ELF-1 (cell line): ENCODE measurements around the gene MCTP1.

Source experiments
- DNase-seq: peaks from one replicate; pipeline ENCODE4 v3.0.0-alpha.2; 2016; ENCODE audit warnings: low read depth, low spot score

The MCTP1 gene

GRCh38 chr5:95124101-95124500 lies 160.8 kb downstream of the MCTP1 start:
- DNase-seq, result no peak

GRCh38 chr5:95114902-95115301 lies 170.0 kb downstream of the MCTP1 start:
- no peak for DNase-seq

DNA sequence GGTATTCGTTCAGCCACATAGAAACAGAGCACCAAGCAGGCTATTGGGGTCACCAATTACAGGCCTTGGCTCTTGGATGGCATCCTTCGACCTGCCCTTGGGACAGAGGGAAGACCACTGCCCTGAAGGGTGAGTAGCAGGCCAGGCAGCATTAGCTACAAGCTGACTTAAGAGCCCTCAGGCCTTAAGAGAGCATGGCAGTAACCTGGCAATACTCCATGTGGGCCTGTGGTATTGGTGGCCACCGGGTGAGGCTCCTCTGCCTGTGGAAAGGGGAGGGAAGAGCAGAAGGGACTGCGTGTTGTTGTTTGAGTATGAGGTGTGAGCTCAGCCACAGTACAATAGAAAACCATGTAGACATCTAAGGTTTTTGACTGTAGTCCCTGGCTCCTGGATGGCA lies 170.6 kb downstream of the MCTP1 start:
- DNase-seq, result no peak

GRCh38 chr5:95113489-95113888 lies 171.4 kb downstream of the MCTP1 start:
- DNase-seq, result peak; percentile 63

GRCh38 chr5:95111141-95111540 lies 173.8 kb downstream of the MCTP1 start:
- DNase-seq, result no peak

DNA sequence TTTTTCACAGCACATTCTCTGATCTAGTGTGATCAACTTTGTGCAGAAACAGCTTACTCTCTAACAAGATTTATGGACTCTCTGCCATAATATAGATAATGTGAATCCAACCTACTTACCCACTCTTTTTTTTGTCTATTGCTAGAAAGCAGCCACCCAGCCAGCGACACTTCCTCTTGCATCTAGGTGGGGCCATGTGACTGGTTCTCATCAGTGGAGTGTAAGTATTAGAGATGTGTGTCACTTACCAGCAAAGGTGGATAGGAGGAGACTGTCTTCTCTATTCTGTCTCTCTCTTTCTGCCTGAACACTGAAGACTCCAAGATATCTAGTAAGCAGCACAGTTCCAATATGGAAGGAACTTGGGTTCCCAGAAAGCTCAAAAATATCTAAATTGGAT lies 174.8 kb downstream of the MCTP1 start:
- no peak for DNase-seq

DNA sequence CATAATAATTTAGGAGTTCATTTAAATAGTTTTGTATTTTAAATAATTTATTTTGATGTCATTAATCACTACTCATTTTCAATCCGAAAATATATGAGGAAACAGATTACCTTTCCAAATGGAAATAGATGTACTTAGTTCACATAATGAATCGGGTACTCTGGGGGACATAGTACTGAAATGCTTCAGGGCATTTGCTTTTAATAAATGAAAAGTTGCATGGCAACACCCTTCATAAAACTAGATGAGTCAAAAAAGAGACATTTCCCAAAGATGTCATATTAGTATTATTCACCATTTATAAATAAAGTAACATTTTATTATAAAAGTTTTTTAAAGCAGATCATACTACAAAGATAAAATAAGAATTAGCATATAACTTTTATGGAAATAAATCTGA lies 177.8 kb downstream of the MCTP1 start:
- no peak for DNase-seq

DNA sequence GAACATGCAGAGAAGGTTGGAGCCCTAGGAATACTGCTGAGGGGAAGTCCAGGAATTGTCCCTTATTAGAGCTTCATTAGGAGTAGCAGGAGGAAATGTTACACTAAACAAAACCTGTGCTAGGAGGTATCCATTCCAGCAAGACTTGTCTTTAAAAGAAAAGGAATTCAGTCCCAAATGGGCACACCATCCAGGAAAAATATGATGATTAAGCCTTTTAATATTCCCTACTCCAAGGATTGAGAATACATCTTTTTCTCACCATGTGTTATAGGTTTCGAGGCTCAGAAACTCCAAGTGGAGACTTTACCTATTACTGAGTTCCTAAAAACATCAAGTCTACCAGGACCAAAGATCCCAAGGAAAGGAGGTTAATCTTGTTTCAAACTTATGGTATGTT lies 179.3 kb downstream of the MCTP1 start:
- no peak for DNase-seq

DNA sequence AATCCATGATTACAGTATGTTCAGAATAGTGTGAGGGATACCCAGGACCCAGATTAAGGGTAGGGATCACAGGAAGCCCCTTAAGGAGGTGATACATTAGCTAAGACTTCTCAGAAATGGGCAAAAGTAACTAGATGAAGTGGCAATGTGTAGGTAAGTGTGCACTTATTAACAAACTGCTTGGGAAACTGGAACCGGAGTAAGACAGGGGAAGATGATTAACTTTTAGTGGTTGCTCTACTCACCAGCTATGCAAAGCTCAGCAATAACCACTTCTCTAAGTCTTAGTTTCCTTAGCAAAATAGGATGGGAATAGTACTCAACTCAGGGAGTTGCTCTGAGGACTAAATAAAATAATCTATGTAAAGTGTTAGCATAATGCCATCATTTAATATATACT lies 182.2 kb downstream of the MCTP1 start:
- DNase-seq, result no peak

GRCh38 chr5:95102080-95102479 lies 182.8 kb downstream of the MCTP1 start:
- no peak for DNase-seq

- no peak for DNase-seq
Observed at GRCh38 chr5:95100551-95100950, 184.3 kb downstream of the MCTP1 start.

DNA sequence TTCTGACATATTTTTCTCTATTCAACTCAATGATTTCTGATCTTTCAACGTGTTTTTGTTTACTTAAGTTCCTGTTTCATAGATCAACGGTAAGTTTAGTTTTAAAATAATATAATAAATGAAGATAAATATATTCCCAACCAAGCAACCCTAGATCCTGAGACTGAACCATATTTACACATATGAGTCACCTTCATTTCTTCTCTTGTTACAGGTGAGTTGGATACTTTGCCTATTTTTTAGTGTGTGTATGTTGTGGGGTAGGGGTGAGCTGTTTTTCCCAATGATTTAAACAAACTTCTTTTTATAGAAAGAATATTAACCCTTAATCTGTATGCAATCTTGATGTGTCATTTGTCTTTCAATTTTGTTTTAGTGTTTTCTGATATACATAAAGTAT lies 186.9 kb downstream of the MCTP1 start:
- no peak for DNase-seq

- no peak for DNase-seq
Observed at GRCh38 chr5:95093211-95093610, 191.7 kb downstream of the MCTP1 start.

GRCh38 chr5:95090774-95091173 lies 194.1 kb downstream of the MCTP1 start:
- DNase-seq, result no peak

DNA sequence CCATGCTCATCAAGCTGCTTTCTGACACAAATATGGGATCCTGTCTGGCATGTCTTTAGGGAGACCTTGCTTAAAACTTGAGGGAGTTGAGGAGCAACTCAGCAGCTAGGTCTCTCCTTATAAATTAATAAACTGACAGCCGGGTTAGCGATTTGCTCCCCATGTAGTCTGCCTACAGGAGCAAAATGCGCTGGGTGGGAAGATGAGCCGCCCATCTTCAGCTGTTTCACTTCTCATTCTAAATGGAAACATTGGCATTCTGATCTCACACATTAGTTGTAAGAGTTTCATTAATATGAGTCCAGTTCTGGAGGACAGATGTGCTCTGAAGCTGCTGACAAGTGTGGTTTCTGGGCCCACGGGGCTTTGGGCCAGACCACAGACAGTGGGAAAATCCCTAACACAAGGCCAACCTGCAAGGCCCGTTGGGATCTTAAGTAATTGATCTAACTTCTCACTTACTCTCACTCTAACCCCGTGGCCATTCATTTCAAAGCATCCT lies 197.0 kb downstream of the MCTP1 start:
- DNase-seq, result no peak

GRCh38 chr5:95086927-95087815 lies 197.7 kb downstream of the MCTP1 start:
- no peak for DNase-seq

DNA sequence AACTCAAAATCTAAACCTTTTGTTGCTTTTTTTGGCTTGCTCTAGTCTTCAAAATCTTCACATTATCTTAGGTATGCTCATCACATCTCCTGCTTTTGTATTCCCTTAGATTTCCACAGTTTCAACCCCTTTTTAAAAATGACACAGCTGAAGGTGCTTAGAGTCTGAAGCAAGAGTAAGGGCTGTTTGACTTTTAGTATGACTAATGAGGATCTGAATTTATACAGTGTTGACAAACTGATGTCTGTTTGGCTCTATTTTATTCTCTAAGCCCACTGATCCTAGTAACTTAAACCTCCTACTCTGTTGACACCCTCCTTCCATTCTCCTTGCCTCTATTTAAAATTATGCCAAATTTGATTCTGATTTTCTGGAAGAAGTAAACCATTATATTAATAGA lies 200.1 kb downstream of the MCTP1 start:
- DNase-seq, result no peak

DNA sequence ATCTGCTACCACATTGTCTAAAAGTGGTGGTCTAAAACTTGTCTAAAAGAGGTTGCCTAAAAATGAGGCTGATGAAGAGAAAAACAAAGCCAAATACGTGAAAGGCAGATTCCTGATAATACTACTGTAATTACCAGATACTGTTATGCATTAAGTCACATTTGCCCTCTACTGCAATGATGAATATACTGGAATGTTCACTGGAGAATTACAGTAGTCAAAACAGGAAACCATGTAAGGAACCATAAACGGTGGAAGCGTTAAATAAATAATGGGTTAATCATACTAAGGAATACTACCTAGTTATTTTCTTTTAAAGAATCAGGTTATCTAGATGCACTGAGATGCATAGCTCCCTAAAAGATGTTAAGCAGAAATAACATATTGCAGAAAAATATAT lies 201.3 kb downstream of the MCTP1 start:
- DNase-seq, result no peak

- no peak for DNase-seq
Observed at GRCh38 chr5:95081982-95082381, 202.9 kb downstream of the MCTP1 start.

DNA sequence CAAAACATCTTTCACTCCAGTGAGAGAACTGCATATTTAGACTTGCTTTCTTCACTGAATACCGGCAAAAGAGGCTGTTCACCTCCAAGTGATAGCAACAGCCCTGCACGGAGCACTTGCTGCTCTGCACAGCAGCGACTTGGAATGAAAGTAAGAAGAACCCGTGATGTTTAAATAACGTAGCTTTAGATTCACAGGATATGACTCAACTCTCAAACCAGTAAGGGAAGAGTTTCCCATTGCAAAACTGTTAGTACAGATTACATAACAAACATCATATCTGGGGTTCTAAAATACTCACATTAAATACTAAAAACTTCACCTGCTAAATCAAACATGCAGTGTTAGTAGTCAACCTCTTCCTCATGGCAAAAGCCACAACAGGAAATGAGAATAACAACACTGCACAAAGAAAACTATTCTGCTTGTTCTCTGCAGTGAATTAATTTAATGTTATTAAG lies 203.4 kb downstream of the MCTP1 start:
- no peak for DNase-seq

DNA sequence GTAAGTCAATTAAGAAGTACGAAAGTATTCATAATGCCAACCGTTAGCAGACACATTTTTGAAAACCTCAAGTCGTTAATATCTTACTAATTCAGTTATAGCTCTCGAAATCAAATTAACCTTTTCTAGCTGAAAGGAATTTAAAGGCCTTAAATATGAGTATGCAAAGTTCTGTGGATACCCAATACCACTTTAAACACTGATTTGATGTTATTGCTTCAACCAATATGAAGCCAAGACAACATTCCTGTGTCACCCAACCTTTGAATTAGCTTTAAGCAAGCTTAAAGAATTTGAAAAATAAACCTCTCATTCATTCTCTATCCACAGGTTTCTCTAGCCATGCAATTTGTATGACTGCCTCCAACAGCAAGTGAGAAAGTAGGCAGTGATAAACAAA lies 204.5 kb downstream of the MCTP1 start:
- DNase-seq, result no peak

GRCh38 chr5:95080030-95080429 lies 204.9 kb downstream of the MCTP1 start:
- no peak for DNase-seq

DNA sequence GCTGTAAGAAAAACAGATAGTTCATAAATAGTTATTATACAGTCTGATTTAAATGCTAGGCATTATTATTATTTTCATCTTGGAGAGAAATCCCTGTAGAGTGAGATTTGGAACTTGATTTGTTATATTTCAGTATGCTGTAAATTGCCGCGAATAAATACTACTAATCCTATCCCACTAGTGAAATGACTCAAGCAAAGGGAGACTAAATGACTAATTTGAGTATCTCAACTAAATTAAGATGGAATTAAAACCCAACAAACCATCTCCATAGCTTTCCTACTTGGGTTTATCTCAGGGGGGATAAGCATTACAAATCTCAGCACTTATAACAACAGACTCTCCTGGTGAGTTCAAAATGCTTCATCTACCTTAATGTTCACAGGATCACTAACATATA lies 206.0 kb downstream of the MCTP1 start:
- DNase-seq, result no peak
